Measurements from ENCODE around the gene MYO5B.

The MYO5B gene

GRCh38 chr18:49884959-49885358 is 310.0 kb downstream of the MYO5B start:
- TF ChIP-seq CTCF (IDR thresholded peaks at IDR 0.05; ENCODE audit: control insufficient read depth, extremely low read depth, insufficient read depth): no peak
- peak; percentile 58 for DNase-seq (ENCODE audit: low read depth)
- H3K4me3 ChIP-seq (ENCODE audit: low read depth, low read length): no peak overlapping the region

GRCh38 chr18:49884465-49884864 is 310.5 kb downstream of the MYO5B start:
- no peak for TF ChIP-seq CTCF (IDR thresholded peaks at IDR 0.05; ENCODE audit: control insufficient read depth, extremely low read depth, insufficient read depth)
- no peak for DNase-seq (ENCODE audit: low read depth)
- no peak overlapping the region for H3K4me3 ChIP-seq (ENCODE audit: low read depth, low read length)

GRCh38 chr18:49880661-49881060 is 314.3 kb downstream of the MYO5B start:
- DNase-seq (ENCODE audit: low read depth): no peak
- H3K4me3 ChIP-seq (ENCODE audit: low read depth, low read length): no peak overlapping the region
- TF ChIP-seq CTCF (IDR thresholded peaks at IDR 0.05; ENCODE audit: control insufficient read depth, extremely low read depth, insufficient read depth): no peak

- H3K4me3 ChIP-seq (ENCODE audit: low read depth, low read length): no peak overlapping the region
- TF ChIP-seq CTCF (IDR thresholded peaks at IDR 0.05; ENCODE audit: control insufficient read depth, extremely low read depth, insufficient read depth): no peak
- DNase-seq (ENCODE audit: low read depth): no peak
Measured at GRCh38 chr18:49879271-49879580, 315.7 kb downstream of the MYO5B start.

- no peak for TF ChIP-seq CTCF (IDR thresholded peaks at IDR 0.05; ENCODE audit: control insufficient read depth, extremely low read depth, insufficient read depth)
- no peak overlapping the region for H3K4me3 ChIP-seq (ENCODE audit: low read depth, low read length)
- no peak for DNase-seq (ENCODE audit: low read depth)
Measured at GRCh38 chr18:49878567-49879270, 316.2 kb downstream of the MYO5B start.

- DNase-seq (ENCODE audit: low read depth): no peak
- no peak overlapping the region for H3K4me3 ChIP-seq (ENCODE audit: low read depth, low read length)
- no peak for TF ChIP-seq CTCF (IDR thresholded peaks at IDR 0.05; ENCODE audit: control insufficient read depth, extremely low read depth, insufficient read depth)
Measured at GRCh38 chr18:49878015-49878414, 316.9 kb downstream of the MYO5B start.

GRCh38 chr18:49876536-49876935 is 318.4 kb downstream of the MYO5B start:
- DNase-seq (ENCODE audit: low read depth): no peak
- TF ChIP-seq CTCF (IDR thresholded peaks at IDR 0.05; ENCODE audit: control insufficient read depth, extremely low read depth, insufficient read depth): no peak
- no peak overlapping the region for H3K4me3 ChIP-seq (ENCODE audit: low read depth, low read length)
